Measurements from ENCODE around the gene SRPX2.
"Not testable (repeated sequence)": the region's sequence is repeated elsewhere in the genome, so short reads cannot be mapped to it uniquely, and the experiment has no call there.

SRPX2 gene

GRCh38 chrX:100704581-100705203 is 60.7 kb downstream of the SRPX2 start:
- no peak for DNase-seq

GRCh38 chrX:100710816-100711215 is 66.8 kb downstream of the SRPX2 start:
- no peak for DNase-seq

- peak; percentile 16 for DNase-seq
Observed at GRCh38 chrX:100717363-100717762, 73.4 kb downstream of the SRPX2 start.

DNA sequence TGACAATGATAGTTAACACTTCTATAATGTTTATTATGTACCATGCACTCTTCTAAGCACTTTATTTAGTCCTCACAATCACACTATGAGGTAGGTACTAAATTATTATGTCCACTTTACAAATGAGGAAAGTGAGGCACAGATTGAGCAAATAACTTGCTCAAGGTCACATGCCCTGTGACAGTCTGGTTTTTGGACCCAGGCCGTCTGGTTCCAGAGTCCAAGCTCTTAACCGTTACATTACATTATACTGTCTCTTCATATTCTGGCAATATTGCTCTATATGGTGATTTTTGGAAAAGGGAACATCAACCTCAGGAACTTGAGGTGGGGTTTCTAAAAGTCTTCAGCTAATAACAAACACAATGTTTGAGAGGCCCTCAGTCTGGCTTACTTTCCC is 75.1 kb downstream of the SRPX2 start:
- DNase-seq: no peak

- no peak for DNase-seq
Observed at GRCh38 chrX:100720301-100720700, 76.3 kb downstream of the SRPX2 start.

DNA sequence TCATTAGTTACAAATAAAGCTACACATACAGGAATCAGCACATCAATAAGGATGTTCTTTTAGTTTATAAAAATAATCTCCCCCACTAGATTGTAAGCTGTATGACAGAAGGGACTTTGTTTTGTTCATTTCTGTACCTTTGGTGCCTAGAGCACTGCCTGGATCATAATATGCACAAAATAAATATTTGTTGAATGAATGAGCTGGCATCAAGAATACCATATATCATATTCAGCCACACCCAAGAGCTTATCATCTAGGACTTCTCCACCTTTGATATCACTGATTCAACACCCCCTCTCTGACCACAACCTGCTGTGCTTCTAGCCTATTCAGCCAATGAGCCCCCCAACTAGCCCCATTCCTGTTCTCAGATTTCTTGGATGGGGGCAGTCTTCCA is 77.3 kb downstream of the SRPX2 start:
- DNase-seq: no peak

GRCh38 chrX:100724006-100724405 is 80.0 kb downstream of the SRPX2 start:
- DNase-seq: not testable (repeated sequence)

All from NCI-H1417 treated with DMSO at 0.1 percent for 48 hours (cell line).